Nephron (organoid): ENCODE results near the gene NAGS.

Experiments used
- H3K27ac Mint-ChIP-seq, 3 experiments: 2 replicates each; pipeline ENCODE4 v1.8.0; 2020; ENCODE audit warnings: mixed read lengths in 3 of 3, mild to moderate bottlenecking in 2 of 3, moderate library complexity in 1 of 3
- H3K27me3 Mint-ChIP-seq: 2 replicates; pipeline ENCODE4 v1.8.0; 2021; ENCODE audit warnings: low read depth, mild to moderate bottlenecking, moderate library complexity, mixed read lengths
- H3K36me3 Mint-ChIP-seq: 2 replicates; pipeline ENCODE4 v1.8.0; 2020; ENCODE audit warnings: low read depth, mixed read lengths
- H3K4me1 Mint-ChIP-seq: 2 replicates; pipeline ENCODE4 v1.8.0; 2020; ENCODE audit warnings: mixed read lengths
- H3K4me3 Mint-ChIP-seq, 3 experiments: 2 replicates each; pipeline ENCODE4 v1.8.0; 2020; ENCODE audit warnings: mild to moderate bottlenecking in 3 of 3, mixed read lengths in 3 of 3, moderate library complexity in 2 of 3
- H3K9me3 Mint-ChIP-seq: 2 replicates; pipeline ENCODE4 v1.8.0; 2020; ENCODE audit warnings: mixed read lengths
- TF ChIP-seq, protein P1 (sequence below), 3 experiments: fragments of 200-600 bp; sonication (generic); IDR thresholded peaks; one replicate each; pipeline ENCODE4 v1.5.0; 2021; ENCODE audit warnings: antibody characterized with exemption in 3 of 3; ENCODE audit not compliant: unreplicated experiment in 3 of 3

The NAGS gene

DNA sequence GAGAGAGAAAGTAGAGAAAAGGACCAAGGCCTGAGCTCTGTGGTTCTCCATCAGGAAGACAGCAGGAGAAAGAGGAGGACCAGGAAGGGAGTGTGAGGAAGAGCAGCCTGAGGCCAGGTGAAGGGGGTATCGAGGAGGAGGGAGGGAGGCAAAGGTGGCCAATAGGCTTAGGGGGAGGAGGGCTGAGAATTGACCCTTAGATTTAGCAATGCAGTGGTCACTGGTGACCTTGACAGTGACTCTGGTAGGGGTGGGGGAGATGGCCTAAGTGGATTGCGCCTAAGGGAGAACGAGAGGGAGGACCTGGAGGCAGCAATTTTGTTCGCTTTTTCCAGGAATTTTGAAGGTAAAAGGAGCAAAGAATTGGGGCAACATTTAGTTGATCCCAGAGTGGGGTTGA lies 5.4 kb upstream of the NAGS start:
- Mint-ChIP-seq H3K27ac (no peak overlapping the region), H3K36me3 (no peaks in the 10 kb centered on the region), H3K27me3 (peaks cover 66% of the 10 kb centered on the region), H3K4me3 (no peak overlapping the region), H3K4me1 (no peaks in the 10 kb centered on the region), H3K9me3 (no peaks in the 10 kb centered on the region)
- TF ChIP-seq, protein P1, sequence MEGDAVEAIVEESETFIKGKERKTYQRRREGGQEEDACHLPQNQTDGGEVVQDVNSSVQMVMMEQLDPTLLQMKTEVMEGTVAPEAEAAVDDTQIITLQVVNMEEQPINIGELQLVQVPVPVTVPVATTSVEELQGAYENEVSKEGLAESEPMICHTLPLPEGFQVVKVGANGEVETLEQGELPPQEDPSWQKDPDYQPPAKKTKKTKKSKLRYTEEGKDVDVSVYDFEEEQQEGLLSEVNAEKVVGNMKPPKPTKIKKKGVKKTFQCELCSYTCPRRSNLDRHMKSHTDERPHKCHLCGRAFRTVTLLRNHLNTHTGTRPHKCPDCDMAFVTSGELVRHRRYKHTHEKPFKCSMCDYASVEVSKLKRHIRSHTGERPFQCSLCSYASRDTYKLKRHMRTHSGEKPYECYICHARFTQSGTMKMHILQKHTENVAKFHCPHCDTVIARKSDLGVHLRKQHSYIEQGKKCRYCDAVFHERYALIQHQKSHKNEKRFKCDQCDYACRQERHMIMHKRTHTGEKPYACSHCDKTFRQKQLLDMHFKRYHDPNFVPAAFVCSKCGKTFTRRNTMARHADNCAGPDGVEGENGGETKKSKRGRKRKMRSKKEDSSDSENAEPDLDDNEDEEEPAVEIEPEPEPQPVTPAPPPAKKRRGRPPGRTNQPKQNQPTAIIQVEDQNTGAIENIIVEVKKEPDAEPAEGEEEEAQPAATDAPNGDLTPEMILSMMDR (IDR thresholded peaks at IDR 0.05; ENCODE audit: unreplicated experiment in 3 of 3): no peak

DNA sequence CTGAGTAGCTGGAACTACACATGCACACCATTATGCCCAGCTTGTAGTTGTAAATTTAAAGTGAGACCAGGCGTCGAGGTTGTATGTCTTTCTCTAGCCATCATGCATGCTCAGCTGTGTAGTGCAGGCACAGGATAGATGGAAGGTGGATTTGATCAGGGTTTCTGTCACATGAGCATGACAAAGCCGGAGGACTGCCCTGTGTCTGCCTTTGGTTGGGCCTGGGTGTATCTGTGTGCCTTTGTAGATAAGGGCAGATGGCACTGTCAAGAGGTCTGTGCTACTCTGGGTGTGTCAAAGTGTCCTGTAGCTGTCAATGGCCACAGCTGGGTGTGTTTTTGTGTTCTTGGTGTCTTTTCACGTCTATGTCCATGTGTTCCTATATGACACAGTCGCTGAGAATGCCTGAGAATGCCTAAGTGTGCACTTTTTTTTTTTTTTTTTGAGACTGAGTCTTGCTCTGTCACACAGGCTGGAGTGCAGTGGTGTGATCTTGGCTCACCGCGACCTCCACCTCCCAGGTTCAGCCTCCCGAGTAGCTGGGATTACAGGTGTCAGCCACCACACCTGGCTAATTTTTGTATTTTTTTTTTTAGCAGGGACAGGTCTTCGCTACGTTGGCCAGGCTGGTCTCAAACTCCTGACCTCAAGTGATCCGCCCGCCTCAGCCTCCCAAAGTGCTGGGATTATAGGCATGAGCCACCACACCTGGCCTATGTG lies 4.1 kb upstream of the NAGS start:
- TF ChIP-seq, protein P1 (IDR thresholded peaks at IDR 0.05; ENCODE audit: unreplicated experiment in 3 of 3): no peak
- Mint-ChIP-seq H3K4me1 (no peaks in the 10 kb centered on the region), H3K27me3 (peaks cover 68% of the 10 kb centered on the region), H3K9me3 (no peaks in the 10 kb centered on the region), H3K27ac (no peak overlapping the region), H3K36me3 (no peaks in the 10 kb centered on the region), H3K4me3 (no peak overlapping the region)

DNA sequence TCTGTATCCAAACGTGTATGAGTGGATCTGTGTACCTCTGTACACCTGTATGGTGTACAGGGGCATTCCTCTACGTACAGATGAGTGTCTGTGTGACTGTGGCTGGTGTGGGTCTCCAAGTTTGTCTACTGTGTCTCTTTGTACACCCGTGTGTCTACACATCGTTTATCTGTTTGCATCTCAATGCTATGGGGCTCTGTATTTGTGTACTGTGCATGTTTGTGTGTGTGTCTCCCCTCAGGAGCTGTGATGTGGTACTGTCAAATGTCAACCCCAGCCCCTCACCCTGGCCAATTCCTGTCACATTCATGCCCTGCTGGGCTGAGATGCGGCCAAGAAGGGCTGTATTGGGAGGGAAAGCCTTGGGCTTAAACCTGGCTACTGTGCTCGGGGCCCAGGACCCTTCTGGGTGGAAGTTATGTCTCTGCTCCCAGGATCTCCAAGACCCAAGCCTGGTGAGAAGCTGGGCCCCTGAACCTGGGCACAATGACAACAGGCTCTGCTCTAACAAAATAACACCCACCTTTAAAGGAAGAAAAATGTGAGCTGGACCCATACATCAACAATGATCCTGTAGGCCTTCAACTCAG lies 3.5 kb upstream of the NAGS start:
- H3K4me3 Mint-ChIP-seq: no peak overlapping the region
- H3K27me3 Mint-ChIP-seq: peaks cover 68% of the 10 kb centered on the region
- no peaks in the 10 kb centered on the region for H3K9me3 Mint-ChIP-seq
- peaks cover under 1% of the 10 kb centered on the region for H3K4me1 Mint-ChIP-seq
- no peaks in the 10 kb centered on the region for H3K36me3 Mint-ChIP-seq
- no peak overlapping the region for H3K27ac Mint-ChIP-seq
- TF ChIP-seq, protein P1 (IDR thresholded peaks at IDR 0.05; ENCODE audit: unreplicated experiment in 3 of 3): no peak

DNA sequence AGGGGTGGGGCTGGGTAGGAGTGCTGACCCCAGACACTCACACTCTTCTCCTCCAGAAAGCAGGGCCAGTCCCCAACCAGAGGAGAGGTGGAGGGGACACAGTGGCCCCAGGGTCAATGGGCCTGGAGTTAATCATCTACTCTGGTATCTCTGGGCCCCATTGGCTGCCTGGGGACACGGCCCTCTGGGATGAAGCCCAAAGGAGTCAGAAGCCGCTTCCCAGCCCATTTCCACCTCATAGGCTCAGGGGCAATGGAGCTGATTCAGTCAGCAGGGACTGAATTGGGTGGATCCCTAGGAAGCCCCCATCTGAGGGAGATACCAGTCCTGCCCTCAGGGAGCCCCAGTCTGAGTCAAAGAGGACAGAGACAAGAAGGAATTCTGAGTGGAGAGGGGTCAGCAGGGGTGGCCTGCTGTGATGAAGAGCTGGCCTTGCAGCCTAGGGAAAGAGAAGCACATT lies 2.9 kb upstream of the NAGS start:
- Mint-ChIP-seq H3K27me3 (peaks cover 70% of the 10 kb centered on the region), H3K36me3 (no peaks in the 10 kb centered on the region), H3K9me3 (no peaks in the 10 kb centered on the region), H3K4me3 (peak overlapping the region in 1 of 3 experiments; percentile 8), H3K4me1 (peaks cover 5% of the 10 kb centered on the region), H3K27ac (no peak overlapping the region)
- TF ChIP-seq, protein P1 (IDR thresholded peaks at IDR 0.05; ENCODE audit: unreplicated experiment in 3 of 3): no peak

DNA sequence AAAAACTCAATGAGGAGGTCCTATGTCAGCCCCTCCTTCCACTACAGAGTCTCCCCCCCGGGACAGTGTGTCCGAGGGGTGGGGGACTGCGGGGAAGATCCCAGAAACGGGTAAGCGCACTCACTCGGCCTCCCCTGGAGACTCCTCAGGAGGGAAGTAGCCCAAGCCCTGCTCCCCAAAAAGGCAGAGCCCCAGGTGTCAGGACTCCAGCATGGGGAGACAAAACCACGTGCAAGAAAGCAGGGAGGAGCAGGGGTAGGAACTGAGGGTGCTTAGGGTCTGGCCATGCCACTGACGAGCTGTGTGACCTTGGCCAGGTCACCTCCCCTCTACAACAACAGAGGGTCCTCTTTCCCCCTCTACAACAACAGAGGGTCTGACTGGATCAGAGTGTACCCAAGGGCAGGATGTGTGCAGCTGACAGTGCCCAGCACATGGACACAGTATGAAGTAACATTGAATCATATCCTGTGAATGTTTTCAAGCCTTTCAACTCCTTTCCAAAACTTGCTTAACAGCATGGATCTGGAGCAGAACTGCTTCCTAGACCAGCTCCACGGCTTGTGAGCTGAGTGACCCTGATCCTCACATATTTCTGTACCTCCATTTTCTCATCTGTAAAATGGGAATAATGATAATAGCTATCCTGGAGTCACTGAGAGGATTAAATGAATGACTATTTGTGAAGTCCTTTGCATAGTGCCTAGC lies 2.1 kb upstream of the NAGS start:
- no peak overlapping the region for H3K4me3 Mint-ChIP-seq
- TF ChIP-seq, protein P1 (IDR thresholded peaks at IDR 0.05; ENCODE audit: unreplicated experiment in 3 of 3): no peak
- peaks cover 78% of the 10 kb centered on the region for H3K27me3 Mint-ChIP-seq
- H3K27ac Mint-ChIP-seq: no peak overlapping the region
- H3K9me3 Mint-ChIP-seq: no peaks in the 10 kb centered on the region
- peaks cover 5% of the 10 kb centered on the region for H3K4me1 Mint-ChIP-seq
- no peaks in the 10 kb centered on the region for H3K36me3 Mint-ChIP-seq
